Kidney epithelial cell (primary cell): ENCODE data around the gene CD6. TPM values are rescaled to one million over a fixed set of nuclear protein-coding genes. Genes with fewer than 3 reads are reported as not detected.

Source experiments
- DNase-seq: peaks from one replicate; pipeline ENCODE4 v3.0.0-alpha.2; 2010; ENCODE audit warnings: low read depth
- H3K27me3 ChIP-seq: 2 replicates; pipeline ENCODE4 v1.6.0; 2011; ENCODE audit warnings: low read length; ENCODE audit not compliant: control insufficient read depth, insufficient read depth
- H3K36me3 ChIP-seq: 2 replicates; pipeline ENCODE4 v1.5.1; 2011; ENCODE audit warnings: low read length; ENCODE audit not compliant: control insufficient read depth, insufficient read depth
- H3K4me3 ChIP-seq: 2 replicates; pipeline ENCODE4 v1.5.1; 2011; ENCODE audit warnings: low read depth, mild to moderate bottlenecking, control low read depth, low read length
- CTCF ChIP-seq: IDR thresholded peaks from 2 replicates; pipeline ENCODE4 v1.5.1; 2011; ENCODE audit warnings: mild to moderate bottlenecking, moderate library complexity, low read length, control low read depth, inconsistent platforms; ENCODE audit not compliant: insufficient read depth, poor library complexity, severe bottlenecking
- total RNA-seq: library from RNA; depleted of rRNA; stranded (reverse); fragments of >200 nt; gene quantifications from 2 replicates; pipeline ENCODE4 v1.2.3, GENCODE V29; 2015

The CD6 gene
- total RNA-seq, 1 donor from 2014 or later = 0.29 TPM

GRCh38 chr11:61000426-61000825 is 28.9 kb downstream of the CD6 start:
- no peak for DNase-seq
- no peak for TF ChIP-seq CTCF
- H3K4me3 ChIP-seq = no peak overlapping the region
- H3K36me3 ChIP-seq = no peaks in the 10 kb centered on the region
- peaks cover 4% of the 10 kb centered on the region for H3K27me3 ChIP-seq

- Histone ChIP-seq H3K4me3 (no peak overlapping the region), H3K36me3 (no peaks in the 10 kb centered on the region), H3K27me3 (peaks cover 6% of the 10 kb centered on the region)
- no peak for DNase-seq
- no peak for TF ChIP-seq CTCF
These were observed 30.5 kb downstream of the CD6 start for GRCh38 chr11:61001931-61002330.

- TF ChIP-seq CTCF = no peak
- no peak for DNase-seq
These were observed 31.1 kb downstream of the CD6 start for GRCh38 chr11:61002598-61002997.

GRCh38 chr11:61004180-61004611 is 32.7 kb downstream of the CD6 start:
- Histone ChIP-seq H3K4me3 (no peak overlapping the region), H3K36me3 (no peaks in the 10 kb centered on the region), H3K27me3 (peaks cover 27% of the 10 kb centered on the region)
- DNase-seq = no peak
- TF ChIP-seq CTCF = no peak

More at GRCh38 chr11:61002598-61002997, 31.1 kb downstream of the CD6 start:
- Histone ChIP-seq H3K36me3 (no peaks in the 10 kb centered on the region), H3K4me3 (no peak overlapping the region), H3K27me3 (peaks cover 12% of the 10 kb centered on the region)

GRCh38 chr11:61004761-61005181 is 33.3 kb downstream of the CD6 start:
- no peak for DNase-seq

More at GRCh38 chr11:61004761-61005181, 33.3 kb downstream of the CD6 start:
- H3K4me3 ChIP-seq = no peak overlapping the region
- peaks cover 27% of the 10 kb centered on the region for H3K27me3 ChIP-seq
- no peak for TF ChIP-seq CTCF
- H3K36me3 ChIP-seq = no peaks in the 10 kb centered on the region
